ENCODE results near the gene GALM. TPM values are rescaled to one million over a fixed set of nuclear protein-coding genes. Genes with fewer than 3 reads are reported as not detected.

The GALM gene
- total RNA-seq, 1 donor from 2014 or later, result 18.2 TPM

GRCh38 chr2:38778687-38779082 is 112.8 kb downstream of the GALM start:
- no peak for DNase-seq

GRCh38 chr2:38783586-38783985 is 117.7 kb downstream of the GALM start:
- no peak for DNase-seq

Other genes starting within 250 kb of the GALM start
- 51.1 and 52.8 TPM in 2 replicates for gene HNRNPLL, start 63.2 kb upstream of the GALM start, total RNA-seq
- 145 and 170 TPM in 2 replicates for gene SRSF7, start 85.2 kb downstream of the GALM start, total RNA-seq
- gene GEMIN6, start 112.1 kb downstream of the GALM start, total RNA-seq, result 12.6 and 16.7 TPM in 2 replicates
- gene DHX57, start 209.8 kb downstream of the GALM start, total RNA-seq, result 25.2 and 29.7 TPM in 2 replicates
- 8.7 and 9.7 TPM in 2 replicates for gene MORN2, start 209.9 kb downstream of the GALM start, total RNA-seq
- gene ARHGEF33, start 223.8 kb downstream of the GALM start, total RNA-seq, result 0.14 and 0.34 TPM in 2 replicates